Measurements from ENCODE around the gene MADCAM1. TPM values are rescaled to one million over a fixed set of nuclear protein-coding genes. Genes with fewer than 3 reads are reported as not detected.

Gene MADCAM1
- total and polyA plus RNA-seq, 10 of the 15 experiments (the other 5 are each of a cell fraction or from before 2014, with no cell fraction given): 0.06 to 0.32 (median 0.31) TPM; not detected in 5

DNA sequence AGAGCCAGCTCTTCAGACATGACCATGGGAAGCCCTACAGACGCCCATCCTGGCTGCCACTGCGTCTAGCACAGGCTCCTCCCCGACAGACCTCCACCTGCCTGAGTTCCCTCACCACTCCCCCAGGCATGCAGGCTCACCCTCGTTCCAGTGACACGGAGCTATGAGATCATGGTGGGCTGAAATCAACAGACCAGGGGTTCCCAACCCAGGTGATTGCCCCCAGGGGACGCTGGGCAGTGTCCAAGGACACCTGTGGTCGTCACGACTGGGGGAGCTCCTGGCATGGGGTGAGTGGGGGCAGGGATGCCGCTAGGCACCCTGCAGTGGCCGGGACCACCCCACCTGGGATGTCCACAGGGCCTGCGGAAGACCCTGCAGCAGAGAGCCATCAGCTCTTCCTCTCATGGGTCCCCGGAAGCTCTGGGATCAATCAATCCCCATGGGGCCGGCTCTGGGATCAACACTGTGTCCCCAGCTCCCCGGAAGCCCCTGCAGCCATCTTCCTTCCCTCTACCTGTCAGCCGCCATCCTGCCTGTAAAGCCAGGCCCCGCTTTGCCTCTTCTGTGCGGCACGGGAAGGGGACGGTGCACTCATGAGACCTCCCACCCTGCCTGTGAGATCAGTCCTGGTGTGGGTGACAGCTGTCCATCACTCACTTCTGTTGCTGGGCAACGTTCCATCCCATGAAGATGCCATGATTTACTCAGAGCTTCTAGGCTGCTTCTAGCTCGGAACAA is 12.8 kb upstream of the MADCAM1 start:
- Histone ChIP-seq H3K79me2 (ENCODE audit: control insufficient read depth, insufficient read depth, low read length) (no peaks in the 10 kb centered on the region), H3K4me3 (no peak overlapping the region), H3K36me3 (ENCODE audit: control insufficient read depth in 2 of 2, insufficient read depth in 2 of 2, low read length in 1 of 2) (no peaks in the 10 kb centered on the region), H3K9ac (ENCODE audit: control insufficient read depth, insufficient read depth, low read length) (no peak overlapping the region), H3K4me2 (ENCODE audit: control insufficient read depth, insufficient read depth) (no peak overlapping the region), H3K9me3 (replicated peaks; ENCODE audit: control insufficient read depth, insufficient read depth, low read length) (no peaks in the 10 kb centered on the region; the same call in 2 of the 3 replicates), H3K4me1 (ENCODE audit: control insufficient read depth, insufficient read depth, low read length) (no peaks in the 10 kb centered on the region), H2AFZ (ENCODE audit: control insufficient read depth, low read depth, low read length) (no peak overlapping the region), H4K20me1 (ENCODE audit: control insufficient read depth, insufficient read depth) (no peaks in the 10 kb centered on the region), H3K27me3 (replicated peaks in 1 of 2; ENCODE audit: control insufficient read depth in 2 of 2, insufficient read depth in 2 of 2, low read length in 1 of 2) (no peaks in the 10 kb centered on the region), H3K27ac (ENCODE audit: control insufficient read depth, insufficient read depth) (no peak overlapping the region)
- CTCF ChIA-PET: interaction anchor here (0.9 kb wide), 1 partner anchor 27 kb away, joined by 5 read pairs; no protein-coding TSS in a partner anchor
- FAIRE-seq (no peak), ATAC-seq (no peak), DNase-seq (ENCODE audit: low read depth, low spot score) (no peak)
- POLR2A ChIA-PET: interaction anchor here (0.6 kb wide), 2 partner anchors 48 to 190 kb away, joined by 3 to 7 read pairs; no protein-coding TSS in a partner anchor
- in situ Hi-C loops (cut with MboI) (no loop called here), intact Hi-C loops (cut with micrococcal nuclease; ENCODE audit: unreplicated experiment) (no loop called here)
- WGBS (ENCODE audit: insufficient coverage, insufficient replicate concordance, low lambda C conversion rate, missing lambda C conversion rate): 51% methylated on average over 21 of the region's 21 CpGs
- RAD21 ChIA-PET (ENCODE audit: unreplicated experiment): no interaction called here
- SMC1A ChIA-PET (ENCODE audit: uncharacterized antibody, unreplicated experiment): no interaction called here
- TF ChIP-seq ZNF24 (IDR thresholded peaks at IDR 0.05) (no peak), PKNOX1 (IDR thresholded peaks at IDR 0.05) (peak; percentile 47; the same call in 1 of the 2 replicates), ASH2L (IDR thresholded peaks at IDR 0.05; ENCODE audit: borderline replicate concordance, low read depth) (no peak)
- no TSS peak for BruUV-seq (replicated peaks)

GRCh38 chr19:484494-484893 is 11.8 kb upstream of the MADCAM1 start:
- intact Hi-C loops (cut with micrococcal nuclease; ENCODE audit: unreplicated experiment) (no loop called here), in situ Hi-C loops (cut with MboI) (no loop called here)
- no peaks in the 10 kb centered on the region for H4K20me1 ChIP-seq (ENCODE audit: control insufficient read depth, insufficient read depth)
- H3K79me2 ChIP-seq (ENCODE audit: control insufficient read depth, insufficient read depth, low read length): no peaks in the 10 kb centered on the region
- CTCF ChIA-PET: no interaction called here
- SMC1A ChIA-PET (ENCODE audit: uncharacterized antibody, unreplicated experiment): no interaction called here
- no peak overlapping the region for H2AFZ ChIP-seq (ENCODE audit: control insufficient read depth, low read depth, low read length)
- no peak overlapping the region for H3K4me3 ChIP-seq
- no peak overlapping the region for H3K4me2 ChIP-seq (ENCODE audit: control insufficient read depth, insufficient read depth)
- no peak overlapping the region for H3K9ac ChIP-seq (ENCODE audit: control insufficient read depth, insufficient read depth, low read length)
- no TSS peak for BruUV-seq (replicated peaks)
- ATAC-seq: no peak
- H3K36me3 ChIP-seq (ENCODE audit: control insufficient read depth in 2 of 2, insufficient read depth in 2 of 2, low read length in 1 of 2): no peaks in the 10 kb centered on the region
- no peak for DNase-seq (ENCODE audit: low read depth, low spot score)
- RAD21 ChIA-PET (ENCODE audit: unreplicated experiment): no interaction called here
- FAIRE-seq: no peak
- H3K27ac ChIP-seq (ENCODE audit: control insufficient read depth, insufficient read depth): no peak overlapping the region
- no peaks in the 10 kb centered on the region; the same call in 2 of the 3 replicates for H3K9me3 ChIP-seq (replicated peaks; ENCODE audit: control insufficient read depth, insufficient read depth, low read length)
- H3K27me3 ChIP-seq (replicated peaks in 1 of 2; ENCODE audit: control insufficient read depth in 2 of 2, insufficient read depth in 2 of 2, low read length in 1 of 2): no peaks in the 10 kb centered on the region
- 36% methylated on average over 10 of the region's 15 CpGs for WGBS (ENCODE audit: insufficient coverage, insufficient replicate concordance, low lambda C conversion rate, missing lambda C conversion rate)
- POLR2A ChIA-PET: no interaction called here
- H3K4me1 ChIP-seq (ENCODE audit: control insufficient read depth, insufficient read depth, low read length): no peaks in the 10 kb centered on the region
- no peak for TF ChIP-seq BMI1 (IDR thresholded peaks at IDR 0.05; ENCODE audit: borderline replicate concordance)
- TF ChIP-seq REST (IDR thresholded peaks at IDR 0.05; ENCODE audit: low read depth, low read length): no peak
- TF ChIP-seq MLLT1 (IDR thresholded peaks at IDR 0.05): no peak
- TF ChIP-seq HCFC1 (IDR thresholded peaks at IDR 0.05; ENCODE audit: low read length): no peak
- TF ChIP-seq RB1 (IDR thresholded peaks at IDR 0.05; ENCODE audit: borderline replicate concordance): no peak
- no peak for TF ChIP-seq ZSCAN29 (IDR thresholded peaks at IDR 0.05)
- TF ChIP-seq SREBF2 (IDR thresholded peaks at IDR 0.05; ENCODE audit: low read length): no peak
- TF ChIP-seq SRF (IDR thresholded peaks at IDR 0.05; ENCODE audit: low read depth in 2 of 2, low read length in 2 of 2): no peak
- no peak for TF ChIP-seq GATAD2B (conservative IDR thresholded peaks at IDR 0.05; ENCODE audit: low read depth)
